ENCODE results near the gene METTL25. TPM values are rescaled to one million over a fixed set of nuclear protein-coding genes. Genes with fewer than 3 reads are reported as not detected.

METTL25 gene
- total and polyA plus RNA-seq, 10 of the 15 experiments (the other 5 are each of a cell fraction or from before 2014, with no cell fraction given): 5.6 to 11.3 (median 8.0) TPM

GRCh38 chr12:82481954-82482353, 123.6 kb downstream of the METTL25 start:
- CTCF ChIA-PET: no interaction called here
- H3K9ac ChIP-seq (ENCODE audit: control insufficient read depth, insufficient read depth, low read length): no peak overlapping the region

More at GRCh38 chr12:82481954-82482353, 123.6 kb downstream of the METTL25 start:
- POLR2A ChIA-PET: no interaction called here
- no peaks in the 10 kb centered on the region for H3K9me3 ChIP-seq (replicated peaks; ENCODE audit: control insufficient read depth, insufficient read depth, low read length)
- H3K4me1 ChIP-seq (ENCODE audit: control insufficient read depth, insufficient read depth, low read length): no peaks in the 10 kb centered on the region
- RAD21 ChIA-PET (ENCODE audit: unreplicated experiment): no interaction called here
- SMC1A ChIA-PET (ENCODE audit: uncharacterized antibody, unreplicated experiment): no interaction called here
- FAIRE-seq (no peak), ATAC-seq (peak; percentile 44), DNase-seq (ENCODE audit: low read depth, low spot score) (no peak)
- no peak overlapping the region for H3K27ac ChIP-seq (ENCODE audit: control insufficient read depth, insufficient read depth)
- in situ Hi-C loops (cut with MboI): no loop called here
- H3K79me2 ChIP-seq (ENCODE audit: control insufficient read depth, insufficient read depth, low read length): no peaks in the 10 kb centered on the region
- no TSS peak for BruUV-seq (replicated peaks)
- H3K36me3 ChIP-seq (ENCODE audit: control insufficient read depth in 2 of 2, insufficient read depth in 2 of 2, low read length in 1 of 2): no peaks in the 10 kb centered on the region
- no peaks in the 10 kb centered on the region for H3K27me3 ChIP-seq (replicated peaks in 1 of 2; ENCODE audit: control insufficient read depth in 2 of 2, insufficient read depth in 2 of 2, low read length in 1 of 2)
- no peak overlapping the region for H3K4me2 ChIP-seq (ENCODE audit: control insufficient read depth, insufficient read depth)
- intact Hi-C loops (cut with micrococcal nuclease; ENCODE audit: unreplicated experiment): no loop called here
- H4K20me1 ChIP-seq (ENCODE audit: control insufficient read depth, insufficient read depth): no peaks in the 10 kb centered on the region
- no peak overlapping the region for H2AFZ ChIP-seq (ENCODE audit: control insufficient read depth, low read depth, low read length)
- TF ChIP-seq E2F8 (IDR thresholded peaks at IDR 0.05; ENCODE audit: low read depth, partially characterized antibody) (no peak), MXI1 (IDR thresholded peaks at IDR 0.05; ENCODE audit: low read depth, low read length) (no peak), RAD51 (IDR thresholded peaks at IDR 0.05) (no peak), JUNB (IDR thresholded peaks at IDR 0.05) (peak; percentile 38; the same call in 1 of the 2 replicates), NFYA (IDR thresholded peaks at IDR 0.05; ENCODE audit: borderline replicate concordance, low read depth, low read length) (no peak), BMI1 (IDR thresholded peaks at IDR 0.05; ENCODE audit: borderline replicate concordance) (no peak)
- WGBS (ENCODE audit: insufficient coverage, insufficient replicate concordance, low lambda C conversion rate, missing lambda C conversion rate): 52% methylated on average over 2 of the region's 2 CpGs
- H3K4me3 ChIP-seq: no peak overlapping the region

Measured in GM12878 (cell line).